Measurements from ENCODE around the gene RABGAP1L. TPM values are rescaled to one million over a fixed set of nuclear protein-coding genes. Genes with fewer than 3 reads are reported as not detected.
"Not testable (repeated sequence)": the region's sequence is repeated elsewhere in the genome, so short reads cannot be mapped to it uniquely, and the experiment has no call there.

Gene RABGAP1L
- total RNA-seq, 1 donor from 2014 or later: 48.8 TPM

GRCh38 chr1:175002910-175003517 is 843.7 kb downstream of the RABGAP1L start:
- intact Hi-C loops (cut with micrococcal nuclease): no loop called here

- intact Hi-C loops (cut with micrococcal nuclease): no loop called here
Measured at GRCh38 chr1:175003521-175003920, 844.2 kb downstream of the RABGAP1L start.

GRCh38 chr1:175005085-175005783 is 845.9 kb downstream of the RABGAP1L start:
- intact Hi-C loops (cut with micrococcal nuclease): no loop called here

- intact Hi-C loops (cut with micrococcal nuclease): no loop called here
Measured at GRCh38 chr1:175009532-175009931, 850.2 kb downstream of the RABGAP1L start.

- intact Hi-C loops (cut with micrococcal nuclease): no loop called here
Measured at GRCh38 chr1:175013445-175013844, 854.1 kb downstream of the RABGAP1L start.

GRCh38 chr1:175015243-175015642 is 855.9 kb downstream of the RABGAP1L start:
- intact Hi-C loops (cut with micrococcal nuclease): no loop called here

- intact Hi-C loops (cut with micrococcal nuclease): no loop called here
Measured at GRCh38 chr1:175019524-175019923, 860.2 kb downstream of the RABGAP1L start.

- intact Hi-C loops (cut with micrococcal nuclease): loop anchor here (1.0 to 10.0 kb wide), 5 partner anchors 24 to 1182 kb away; partner anchors contain the start of genes CACYBP, COP1 and RABGAP1L
Measured at GRCh38 chr1:175023043-175023921, 864.0 kb downstream of the RABGAP1L start, which contains the start of gene MRPS14. Gene MRPS14, minus strand, starts transcription at chr1:175023425. Its CDS starts 17 bp downstream, at chr1:175023408.

GRCh38 chr1:175023922-175024242 is 864.6 kb downstream of the RABGAP1L start:
- intact Hi-C loops (cut with micrococcal nuclease): loop anchor here (1.0 to 10.0 kb wide), 5 partner anchors 25 to 1181 kb away; partner anchors contain the start of genes CACYBP, COP1 and RABGAP1L

GRCh38 chr1:175024773-175025172 is 865.5 kb downstream of the RABGAP1L start:
- intact Hi-C loops (cut with micrococcal nuclease): loop anchor here (5.0 to 10.0 kb wide), 2 partner anchors 48 to 1180 kb away; partner anchors contain the start of gene COP1

- intact Hi-C loops (cut with micrococcal nuclease): no loop called here
Measured at GRCh38 chr1:175033953-175034352, 874.6 kb downstream of the RABGAP1L start.

- intact Hi-C loops (cut with micrococcal nuclease): no loop called here
Measured at GRCh38 chr1:175034775-175035174, 875.5 kb downstream of the RABGAP1L start.

- intact Hi-C loops (cut with micrococcal nuclease): no loop called here
Measured at GRCh38 chr1:175035865-175036264, 876.5 kb downstream of the RABGAP1L start.

- intact Hi-C loops (cut with micrococcal nuclease): no loop called here
Measured at GRCh38 chr1:175036476-175036875, 877.2 kb downstream of the RABGAP1L start.

- intact Hi-C loops (cut with micrococcal nuclease): no loop called here
Measured at GRCh38 chr1:175037416-175037815, 878.1 kb downstream of the RABGAP1L start.

- intact Hi-C loops (cut with micrococcal nuclease): no loop called here
Measured at GRCh38 chr1:175040324-175040879, 881.1 kb downstream of the RABGAP1L start.

GRCh38 chr1:175042650-175043049 is 883.3 kb downstream of the RABGAP1L start:
- intact Hi-C loops (cut with micrococcal nuclease): no loop called here

GRCh38 chr1:175043824-175044223 is 884.5 kb downstream of the RABGAP1L start:
- intact Hi-C loops (cut with micrococcal nuclease): no loop called here

GRCh38 chr1:175044591-175044990 is 885.3 kb downstream of the RABGAP1L start:
- intact Hi-C loops (cut with micrococcal nuclease): not testable (repeated sequence)

Data from T-helper 2 cell treated with Interferon-gamma antibody and Interleukin-4, amounts not matched to agents 100 ng/mL and 5 ng/mL, for 36 hours (primary cell).